Pancreas (tissue), 10 donors: ENCODE results near the gene MXRA5. TPM values are rescaled to one million over a fixed set of nuclear protein-coding genes. Genes with fewer than 3 reads are reported as not detected.

Experiments used
- ATAC-seq, 4 donors: fragments of 200-7000 bp; cut with Tn5 transposase; one replicate each; pipeline versions ENCODE4 v1.8.0 to v1.9.1; 2020; ENCODE audit warnings: mild to moderate bottlenecking in 4 of 4, moderate library complexity in 4 of 4
- DNase-seq, 6 donors: peaks; one replicate each; pipeline ENCODE4 v3.0.0-alpha.2; 2020
- FAIRE-seq: peaks from 2 replicates; lab custom pipeline; 2012; peaks lifted over from hg19 to GRCh38; lab: Jason Lieb, UNC
- H3K27ac ChIP-seq, 4 donors: fragments of 200-600 bp; sonication (generic); 1 replicate in 3 of 4; 2 replicates in 1 of 4; pipeline versions ENCODE4 v1.5.0 to v1.8.0; 2020
- H3K27me3 ChIP-seq, 4 donors: fragments of 200-600 bp; one replicate each; pipeline ENCODE4 v1.8.0; 2021
- H3K36me3 ChIP-seq, 3 donors: fragments of 200-600 bp; sonication (generic) in 1 of 3; one replicate each; pipeline versions ENCODE4 v1.5.0 to v1.8.0; 2020 to 2021
- H3K4me1 ChIP-seq, 3 donors: fragments of 200-600 bp; one replicate each; pipeline ENCODE4 v1.8.0; 2021
- H3K4me3 ChIP-seq, 4 donors: fragments of 200-600 bp; sonication (generic) in 2 of 4; one replicate each; pipeline versions ENCODE4 v1.5.0 to v1.8.0; 2020 to 2021
- H3K9me3 ChIP-seq, 4 donors: fragments of 200-600 bp; one replicate each; pipeline ENCODE4 v1.8.0; 2021
- WGBS, 2 donors: extraction: QIAGEN DNeasy Blood & Tissue Kit; methylation state at CpG; one replicate each; pipeline ENCODE4 v1.1.7; 2013; 5-methylcytosine and 5-hydroxymethylcytosine counted together
- intact Hi-C, 3 donors: fragments of 100-400 bp; cut with DNase I; formaldehyde crosslinking; loops; one replicate each; pipeline versions ENCODE4 v1.11.1 to v1.14.2; 2022
- polyA plus RNA-seq, 2 donors: library from polyadenylated mRNA; stranded (reverse); fragments of 200-250 nt; gene quantifications; one replicate each; pipeline ENCODE4 v1.2.3, GENCODE V29; 2013
- total RNA-seq, 6 donors: library from RNA; stranded (reverse); fragmentation: NEBNext Ultra II Directional in 4 of 6; extraction: Animal tissue kit (Norgen Biotek cat#: 25700) in 4 of 6; gene quantifications; one replicate each; pipeline versions ENCODE4 v1.2.1 to v1.2.4, GENCODE V29; 2021 to 2023
- TF ChIP-seq, protein P1 (sequence below), 4 donors: fragments of 200-600 bp; sonication (generic) in 3 of 4; IDR thresholded peaks; one replicate each; pipeline versions ENCODE4 v1.5.0 to v1.8.0; 2021; ENCODE audit warnings: antibody characterized with exemption in 4 of 4
- donor health status: healthy with polysubstance abuse.
- donor health status: DM: no; HTN: no; CAD: no; lungs with moderate emphysema.
- donor health status: DM: no; HTN: no; CAD: no.
- donor health status: control.
- donor health status: control.
- donor health status: Bipolar disorder and iron deficiency.
- donor health status: DM: yes; HTN: yes; CAD: no.
- donor health status: DM: no; HTN: no; CAD: no.
- donor health status: DM: no; HTN: no; CAD: no.
- donor health status: DM: yes; HTN: yes; CAD: no.

Gene MXRA5
- total and polyA plus RNA-seq, 8 donors = 0.59 to 34.5 (median 3.9) TPM

- Histone ChIP-seq H3K27me3 (no peaks in the 10 kb centered on the region), H3K36me3 (no peaks in the 10 kb centered on the region), H3K4me3 (no peak overlapping the region), H3K27ac (no peak overlapping the region), H3K4me1 (no peaks in the 10 kb centered on the region), H3K9me3 (no peaks in the 10 kb centered on the region)
- no peak for ATAC-seq
- intact Hi-C loops = no loop called here
- no peak for FAIRE-seq
- no peak for DNase-seq
- TF ChIP-seq, protein P1, sequence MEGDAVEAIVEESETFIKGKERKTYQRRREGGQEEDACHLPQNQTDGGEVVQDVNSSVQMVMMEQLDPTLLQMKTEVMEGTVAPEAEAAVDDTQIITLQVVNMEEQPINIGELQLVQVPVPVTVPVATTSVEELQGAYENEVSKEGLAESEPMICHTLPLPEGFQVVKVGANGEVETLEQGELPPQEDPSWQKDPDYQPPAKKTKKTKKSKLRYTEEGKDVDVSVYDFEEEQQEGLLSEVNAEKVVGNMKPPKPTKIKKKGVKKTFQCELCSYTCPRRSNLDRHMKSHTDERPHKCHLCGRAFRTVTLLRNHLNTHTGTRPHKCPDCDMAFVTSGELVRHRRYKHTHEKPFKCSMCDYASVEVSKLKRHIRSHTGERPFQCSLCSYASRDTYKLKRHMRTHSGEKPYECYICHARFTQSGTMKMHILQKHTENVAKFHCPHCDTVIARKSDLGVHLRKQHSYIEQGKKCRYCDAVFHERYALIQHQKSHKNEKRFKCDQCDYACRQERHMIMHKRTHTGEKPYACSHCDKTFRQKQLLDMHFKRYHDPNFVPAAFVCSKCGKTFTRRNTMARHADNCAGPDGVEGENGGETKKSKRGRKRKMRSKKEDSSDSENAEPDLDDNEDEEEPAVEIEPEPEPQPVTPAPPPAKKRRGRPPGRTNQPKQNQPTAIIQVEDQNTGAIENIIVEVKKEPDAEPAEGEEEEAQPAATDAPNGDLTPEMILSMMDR (IDR thresholded peaks at IDR 0.05) = no peak
- 77 to 83% methylated on average over 7 of the region's 7 CpGs for WGBS, 2 donors
Measured at GRCh38 chrX:3326681-3327080, 19.8 kb downstream of the MXRA5 start.

DNA sequence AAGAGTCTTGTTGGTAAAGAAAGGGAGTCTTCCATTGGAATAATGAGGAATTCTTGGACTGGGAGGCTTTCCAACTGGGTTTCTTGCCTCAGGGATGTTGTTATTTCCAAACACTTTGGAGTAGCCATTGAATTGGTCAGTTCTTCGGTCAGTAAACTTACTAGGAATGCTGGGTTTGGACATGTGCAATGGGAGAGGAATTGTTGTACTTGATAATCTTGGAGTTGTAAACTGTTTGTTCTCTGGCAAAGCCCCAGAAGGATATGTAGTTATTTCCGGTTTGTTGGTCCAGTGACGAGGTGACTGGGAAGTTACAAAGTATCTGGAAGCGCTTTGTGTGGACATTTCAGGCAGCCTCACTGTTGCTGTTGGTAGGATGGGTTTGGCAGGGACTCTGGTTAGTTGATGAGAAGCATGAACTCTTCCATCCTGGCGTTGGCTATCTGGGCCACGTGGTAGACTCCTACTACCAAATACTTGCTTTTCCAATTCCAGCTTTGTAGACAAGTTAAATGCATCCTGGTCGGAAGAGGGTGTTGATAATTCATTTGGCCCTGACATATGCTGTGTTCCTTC lies 25.9 kb downstream of the MXRA5 start:
- TF ChIP-seq, protein P1 (IDR thresholded peaks at IDR 0.05) = no peak
- no peaks in the 10 kb centered on the region for H3K4me1 ChIP-seq
- FAIRE-seq (no peak), DNase-seq (no peak), ATAC-seq (no peak)
- intact Hi-C loops = no loop called here
- H3K27me3 ChIP-seq = no peaks in the 10 kb centered on the region
- H3K4me3 ChIP-seq = no peak overlapping the region
- no peak overlapping the region for H3K27ac ChIP-seq
- WGBS, 2 donors = 60 to 72% methylated on average over 7 of the region's 7 CpGs
- H3K36me3 ChIP-seq = no peaks in the 10 kb centered on the region
- no peaks in the 10 kb centered on the region for H3K9me3 ChIP-seq

DNA sequence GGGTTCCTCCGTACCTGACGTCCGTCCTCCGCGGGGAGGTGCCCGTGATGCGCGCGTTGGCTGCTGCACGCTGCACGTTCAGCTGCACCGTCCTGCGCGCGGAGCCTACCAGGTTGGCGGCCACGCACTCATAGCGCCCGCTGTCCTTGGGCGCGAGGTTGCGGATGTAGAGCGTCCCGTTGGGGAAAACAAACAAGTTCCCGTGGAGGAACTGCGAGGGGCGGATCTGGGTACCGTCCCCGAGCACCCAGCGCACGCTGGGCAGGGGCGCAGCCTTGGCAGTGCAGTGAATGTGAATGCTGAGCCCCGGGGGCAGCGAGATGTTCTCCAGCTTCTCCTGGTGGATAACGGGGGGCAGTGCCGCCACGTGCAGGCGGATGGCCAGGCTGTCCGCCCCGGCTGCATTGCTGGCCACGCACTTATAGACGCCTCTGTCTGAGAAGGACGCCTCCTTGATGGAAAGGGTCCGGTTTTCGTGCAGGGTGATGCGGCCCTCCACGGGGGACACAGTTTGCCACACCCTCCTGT lies 29.2 kb downstream of the MXRA5 start:
- H3K27ac ChIP-seq = no peak overlapping the region
- H3K27me3 ChIP-seq = no peaks in the 10 kb centered on the region
- WGBS, 2 donors = 76 to 93% methylated on average over 47 of the region's 47 CpGs
- no peak overlapping the region for H3K4me3 ChIP-seq
- H3K4me1 ChIP-seq = no peaks in the 10 kb centered on the region
- no peak for ATAC-seq
- FAIRE-seq = no peak
- intact Hi-C loops = no loop called here
- no peaks in the 10 kb centered on the region for H3K36me3 ChIP-seq
- TF ChIP-seq, protein P1 (IDR thresholded peaks at IDR 0.05) = no peak
- no peaks in the 10 kb centered on the region for H3K9me3 ChIP-seq
- DNase-seq = peak in 1 of 6 donors; percentile 44

DNA sequence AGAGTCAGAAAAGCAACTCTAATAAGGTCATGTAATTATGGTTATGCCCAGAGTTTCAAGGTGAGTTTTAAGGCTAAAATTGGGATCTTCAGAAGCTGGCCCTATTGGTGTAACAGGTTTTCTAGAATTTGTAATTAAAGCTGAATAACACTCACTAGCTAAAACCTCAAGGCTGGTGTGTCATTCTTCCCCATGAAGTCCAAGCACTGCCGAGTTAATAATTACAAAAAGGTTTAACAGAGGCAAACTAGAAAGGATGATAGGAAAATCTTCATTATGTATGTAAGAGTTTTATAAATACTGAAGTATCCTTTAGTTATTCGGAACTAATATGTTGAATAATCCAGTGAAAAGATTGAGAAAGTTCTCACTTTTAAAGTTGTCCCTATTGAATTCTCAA lies 34.3 kb downstream of the MXRA5 start:
- H3K4me1 ChIP-seq = no peaks in the 10 kb centered on the region
- ATAC-seq (peak in 3 of 4 donors; percentile 22 to 70 (median 64)), FAIRE-seq (no peak), DNase-seq (no peak)
- 36 to 39% methylated on average over 2 of the region's 2 CpGs for WGBS, 2 donors
- H3K27ac ChIP-seq = no peak overlapping the region
- TF ChIP-seq, protein P1 (IDR thresholded peaks at IDR 0.05) = no peak
- no peaks in the 10 kb centered on the region for H3K36me3 ChIP-seq
- H3K9me3 ChIP-seq = no peaks in the 10 kb centered on the region
- H3K27me3 ChIP-seq = no peaks in the 10 kb centered on the region
- intact Hi-C loops = no loop called here
- H3K4me3 ChIP-seq = no peak overlapping the region

- FAIRE-seq = no peak
- intact Hi-C loops = no loop called here
Measured at GRCh38 chrX:3307881-3308280, 38.6 kb downstream of the MXRA5 start.

More at GRCh38 chrX:3307881-3308280, 38.6 kb downstream of the MXRA5 start:
- 51 to 61% methylated on average over 1 of the region's 1 CpG for WGBS, 2 donors
- TF ChIP-seq, protein P1 (IDR thresholded peaks at IDR 0.05) = no peak
- H3K27ac ChIP-seq = no peak overlapping the region
- no peaks in the 10 kb centered on the region for H3K27me3 ChIP-seq
- H3K4me3 ChIP-seq = no peak overlapping the region
- DNase-seq (no peak), ATAC-seq (no peak)
- no peaks in the 10 kb centered on the region for H3K36me3 ChIP-seq
- H3K4me1 ChIP-seq = no peaks in the 10 kb centered on the region
- no peaks in the 10 kb centered on the region for H3K9me3 ChIP-seq
